ENCODE measurements around the gene SNED1. TPM values are rescaled to one million over a fixed set of nuclear protein-coding genes. Genes with fewer than 3 reads are reported as not detected.

Gene SNED1
- total and polyA plus RNA-seq, 9 donors, result 16.7 to 69.5 (median 38.9) TPM

- Histone ChIP-seq H3K27ac (no peak overlapping the region), H3K27me3 (no peaks in the 10 kb centered on the region), H3K36me3 (no peaks in the 10 kb centered on the region), H3K4me1 (ENCODE audit: insufficient read depth) (peaks cover 4% of the 10 kb centered on the region), H3K9me3 (no peaks in the 10 kb centered on the region), H3K4me3 (no peak overlapping the region)
- no peak for DNase-seq
- intact Hi-C loops (cut with DNase I), result no loop called here
- TF ChIP-seq, protein P1, sequence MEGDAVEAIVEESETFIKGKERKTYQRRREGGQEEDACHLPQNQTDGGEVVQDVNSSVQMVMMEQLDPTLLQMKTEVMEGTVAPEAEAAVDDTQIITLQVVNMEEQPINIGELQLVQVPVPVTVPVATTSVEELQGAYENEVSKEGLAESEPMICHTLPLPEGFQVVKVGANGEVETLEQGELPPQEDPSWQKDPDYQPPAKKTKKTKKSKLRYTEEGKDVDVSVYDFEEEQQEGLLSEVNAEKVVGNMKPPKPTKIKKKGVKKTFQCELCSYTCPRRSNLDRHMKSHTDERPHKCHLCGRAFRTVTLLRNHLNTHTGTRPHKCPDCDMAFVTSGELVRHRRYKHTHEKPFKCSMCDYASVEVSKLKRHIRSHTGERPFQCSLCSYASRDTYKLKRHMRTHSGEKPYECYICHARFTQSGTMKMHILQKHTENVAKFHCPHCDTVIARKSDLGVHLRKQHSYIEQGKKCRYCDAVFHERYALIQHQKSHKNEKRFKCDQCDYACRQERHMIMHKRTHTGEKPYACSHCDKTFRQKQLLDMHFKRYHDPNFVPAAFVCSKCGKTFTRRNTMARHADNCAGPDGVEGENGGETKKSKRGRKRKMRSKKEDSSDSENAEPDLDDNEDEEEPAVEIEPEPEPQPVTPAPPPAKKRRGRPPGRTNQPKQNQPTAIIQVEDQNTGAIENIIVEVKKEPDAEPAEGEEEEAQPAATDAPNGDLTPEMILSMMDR (IDR thresholded peaks at IDR 0.05), result no peak
- no peak for TF ChIP-seq EP300 (IDR thresholded peaks at IDR 0.05)
- TF ChIP-seq POLR2A (IDR thresholded peaks at IDR 0.05), result no peak
- 72 to 100% (median 96%) methylated on average over 3 of the region's 3 CpGs for WGBS, 3 donors
Observed at GRCh38 chr2:240970104-240970503, 28.3 kb upstream of the SNED1 start.

GRCh38 chr2:240970816-240971215 lies 27.6 kb upstream of the SNED1 start:
- no peak overlapping the region for H3K27ac ChIP-seq
- WGBS, 3 donors, result 89 to 91% (median 89%) methylated on average over 10 to 15 of the region's 15 CpGs
- no peaks in the 10 kb centered on the region for H3K9me3 ChIP-seq
- intact Hi-C loops (cut with DNase I), result no loop called here
- no peak overlapping the region for H3K4me3 ChIP-seq
- DNase-seq, result peak in 1 of 5 donors; percentile 15
- TF ChIP-seq, protein P1 (IDR thresholded peaks at IDR 0.05), result no peak
- TF ChIP-seq POLR2A (IDR thresholded peaks at IDR 0.05) (no peak), EP300 (IDR thresholded peaks at IDR 0.05) (no peak)
- H3K36me3 ChIP-seq, result no peaks in the 10 kb centered on the region
- no peaks in the 10 kb centered on the region for H3K27me3 ChIP-seq
- peaks cover 4% of the 10 kb centered on the region for H3K4me1 ChIP-seq (ENCODE audit: insufficient read depth)

GRCh38 chr2:240972201-240972600 lies 26.2 kb upstream of the SNED1 start:
- intact Hi-C loops (cut with DNase I), result no loop called here
- Histone ChIP-seq H3K4me3 (no peak overlapping the region), H3K9me3 (no peaks in the 10 kb centered on the region), H3K27me3 (no peaks in the 10 kb centered on the region), H3K4me1 (ENCODE audit: insufficient read depth) (peaks cover 4% of the 10 kb centered on the region), H3K36me3 (no peaks in the 10 kb centered on the region), H3K27ac (no peak overlapping the region)
- DNase-seq, result peak in 1 of 5 donors; percentile 12
- 84 to 92% (median 91%) methylated on average over 11 of the region's 11 CpGs for WGBS, 3 donors
- TF ChIP-seq POLR2A (IDR thresholded peaks at IDR 0.05) (no peak), EP300 (IDR thresholded peaks at IDR 0.05) (no peak)
- TF ChIP-seq, protein P1 (IDR thresholded peaks at IDR 0.05), result no peak

GRCh38 chr2:240972636-240973521 lies 25.5 kb upstream of the SNED1 start:
- intact Hi-C loops (cut with DNase I), result no loop called here
- TF ChIP-seq POLR2A (IDR thresholded peaks at IDR 0.05) (no peak), EP300 (IDR thresholded peaks at IDR 0.05) (no peak)
- TF ChIP-seq, protein P1 (IDR thresholded peaks at IDR 0.05), result no peak
- Histone ChIP-seq H3K4me3 (no peak overlapping the region), H3K27me3 (no peaks in the 10 kb centered on the region), H3K9me3 (no peaks in the 10 kb centered on the region), H3K36me3 (no peaks in the 10 kb centered on the region), H3K4me1 (ENCODE audit: insufficient read depth) (peaks cover 4% of the 10 kb centered on the region), H3K27ac (no peak overlapping the region)
- peak in 3 of 5 donors; percentile 20 to 51 (median 32) for DNase-seq
- WGBS, 3 donors, result 27 to 50% (median 37%) methylated on average over 17 of the region's 17 CpGs
